GM06990 (cell line): ENCODE data around the gene ZBTB4.

Source experiments
- DNase-seq: peaks from one replicate; pipeline ENCODE4 v3.0.0-alpha.2; 2011; ENCODE audit not compliant: insufficient read length; ENCODE audit errors: extremely low read depth
- H3K27me3 ChIP-seq: replicated peaks from 2 replicates; pipeline ENCODE4 v1.6.0; 2011; ENCODE audit warnings: low read length; ENCODE audit not compliant: control insufficient read depth, insufficient read depth
- H3K36me3 ChIP-seq: 2 replicates; pipeline ENCODE4 v1.5.1; 2011; ENCODE audit warnings: low read length; ENCODE audit not compliant: control insufficient read depth, insufficient read depth
- H3K4me3 ChIP-seq: replicated peaks from 2 replicates; pipeline ENCODE4 v1.5.1; 2011; ENCODE audit warnings: low read depth, mild to moderate bottlenecking, control low read depth, low read length
- TF ChIP-seq, protein P1 (sequence below): IDR thresholded peaks from 2 replicates; pipeline ENCODE4 v1.5.1; 2011; ENCODE audit warnings: low read length, control low read depth, mild to moderate bottlenecking, inconsistent platforms; ENCODE audit not compliant: insufficient read depth, poor library complexity, severe bottlenecking

ZBTB4 gene

DNA sequence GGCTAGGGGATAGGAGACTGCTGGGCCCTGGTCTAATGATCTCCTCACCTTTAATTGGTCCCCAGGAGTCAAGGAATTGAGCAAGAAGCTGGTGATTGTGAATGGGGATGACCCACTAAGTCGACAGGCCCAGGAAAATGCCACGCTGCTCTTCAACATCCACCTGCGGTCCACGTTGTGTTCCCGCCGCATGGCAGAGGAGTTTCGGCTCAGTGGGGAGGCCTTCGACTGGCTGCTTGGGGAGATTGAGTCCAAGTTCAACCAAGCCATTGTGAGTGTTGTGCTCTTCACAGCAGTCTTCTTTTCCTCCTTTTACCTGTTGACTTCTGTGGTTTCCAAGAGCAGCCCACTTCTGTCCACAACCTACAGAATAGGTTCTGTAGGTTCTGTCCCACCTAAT lies 24.1 kb upstream of the ZBTB4 start:
- Histone ChIP-seq H3K27me3 (no peaks in the 10 kb centered on the region), H3K4me3 (no peak overlapping the region), H3K36me3 (peaks cover 46% of the 10 kb centered on the region)
- DNase-seq: no peak
- TF ChIP-seq, protein P1, sequence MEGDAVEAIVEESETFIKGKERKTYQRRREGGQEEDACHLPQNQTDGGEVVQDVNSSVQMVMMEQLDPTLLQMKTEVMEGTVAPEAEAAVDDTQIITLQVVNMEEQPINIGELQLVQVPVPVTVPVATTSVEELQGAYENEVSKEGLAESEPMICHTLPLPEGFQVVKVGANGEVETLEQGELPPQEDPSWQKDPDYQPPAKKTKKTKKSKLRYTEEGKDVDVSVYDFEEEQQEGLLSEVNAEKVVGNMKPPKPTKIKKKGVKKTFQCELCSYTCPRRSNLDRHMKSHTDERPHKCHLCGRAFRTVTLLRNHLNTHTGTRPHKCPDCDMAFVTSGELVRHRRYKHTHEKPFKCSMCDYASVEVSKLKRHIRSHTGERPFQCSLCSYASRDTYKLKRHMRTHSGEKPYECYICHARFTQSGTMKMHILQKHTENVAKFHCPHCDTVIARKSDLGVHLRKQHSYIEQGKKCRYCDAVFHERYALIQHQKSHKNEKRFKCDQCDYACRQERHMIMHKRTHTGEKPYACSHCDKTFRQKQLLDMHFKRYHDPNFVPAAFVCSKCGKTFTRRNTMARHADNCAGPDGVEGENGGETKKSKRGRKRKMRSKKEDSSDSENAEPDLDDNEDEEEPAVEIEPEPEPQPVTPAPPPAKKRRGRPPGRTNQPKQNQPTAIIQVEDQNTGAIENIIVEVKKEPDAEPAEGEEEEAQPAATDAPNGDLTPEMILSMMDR: no peak

DNA sequence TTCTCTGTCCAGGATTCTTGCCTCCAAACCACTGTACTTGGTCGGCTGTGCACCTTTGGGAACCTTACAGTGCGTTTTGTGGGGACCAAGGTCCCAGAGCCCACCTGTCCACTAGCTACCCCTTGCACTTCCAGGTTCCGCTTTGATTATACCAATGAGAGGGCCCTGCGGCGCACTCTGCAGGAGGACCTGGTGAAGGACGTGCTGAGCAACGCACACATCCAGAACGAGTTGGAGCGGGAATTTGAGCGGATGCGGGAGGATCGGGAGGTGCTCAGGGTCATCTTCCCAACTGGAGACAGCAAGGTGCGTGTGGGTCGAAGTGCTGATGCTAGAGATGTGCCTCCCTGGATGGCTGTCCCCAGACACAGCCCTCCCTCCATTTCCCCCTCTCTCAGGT lies 23.6 kb upstream of the ZBTB4 start:
- DNase-seq: no peak
- no peaks in the 10 kb centered on the region for H3K27me3 ChIP-seq
- peaks cover 44% of the 10 kb centered on the region for H3K36me3 ChIP-seq
- no peak overlapping the region for H3K4me3 ChIP-seq
- TF ChIP-seq, protein P1: peak; percentile 22

DNA sequence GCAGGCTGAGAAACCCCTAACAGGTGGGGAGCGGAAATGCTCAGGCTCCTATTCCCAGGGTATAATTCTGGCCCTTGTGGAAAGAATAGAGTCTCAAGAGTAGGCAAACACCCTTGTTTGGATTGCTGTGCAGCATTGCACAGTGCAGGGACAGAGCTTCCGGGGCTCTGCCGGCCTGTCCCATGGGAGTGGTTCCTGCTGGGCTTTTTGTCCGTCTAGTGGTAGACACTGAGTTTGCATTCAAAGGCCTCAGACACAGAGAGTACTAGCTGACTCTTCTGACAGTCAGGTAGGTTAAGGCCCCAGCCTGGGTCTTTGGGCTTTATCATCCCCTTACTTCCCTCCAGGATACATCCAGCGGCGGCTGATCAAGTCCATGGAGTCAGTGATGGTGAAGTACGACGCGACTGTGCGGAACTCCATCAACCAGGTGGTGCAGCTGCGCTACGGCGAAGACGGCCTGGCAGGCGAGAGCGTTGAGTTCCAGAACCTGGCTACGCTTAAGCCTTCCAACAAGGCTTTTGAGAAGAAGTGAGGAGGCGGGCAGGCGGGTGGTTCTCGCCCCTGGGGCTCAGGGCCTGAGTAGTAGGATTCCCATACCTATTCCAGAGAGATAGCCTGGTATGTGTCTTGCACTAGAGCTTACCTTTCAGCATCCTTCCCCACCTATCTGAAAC lies 22.9 kb upstream of the ZBTB4 start:
- H3K36me3 ChIP-seq: peaks cover 50% of the 10 kb centered on the region
- TF ChIP-seq, protein P1: no peak

DNA sequence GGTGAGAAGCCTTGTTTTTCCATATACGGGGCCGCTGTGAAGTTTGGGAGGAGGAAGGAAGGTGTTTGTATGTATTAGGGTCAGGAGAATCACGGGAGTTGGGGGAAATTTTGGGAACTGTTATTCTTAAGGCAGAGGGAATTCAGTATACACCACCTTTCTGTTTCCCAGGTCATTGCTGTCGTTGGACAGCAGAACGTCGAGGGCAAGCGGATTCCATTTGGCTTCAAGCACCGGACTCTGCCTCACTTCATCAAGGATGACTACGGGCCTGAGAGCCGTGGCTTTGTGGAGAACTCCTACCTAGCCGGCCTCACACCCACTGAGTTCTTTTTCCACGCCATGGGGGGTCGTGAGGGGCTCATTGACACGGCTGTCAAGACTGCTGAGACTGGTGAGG lies 22.3 kb upstream of the ZBTB4 start:
- Histone ChIP-seq H3K27me3 (no peaks in the 10 kb centered on the region), H3K4me3 (no peak overlapping the region), H3K36me3 (peaks cover 54% of the 10 kb centered on the region)
- TF ChIP-seq, protein P1: no peak
- no peak for DNase-seq

More for the DNA sequence above, 22.9 kb upstream of the ZBTB4 start:
- no peak overlapping the region for H3K4me3 ChIP-seq
- no peak for DNase-seq
- no peaks in the 10 kb centered on the region for H3K27me3 ChIP-seq

DNA sequence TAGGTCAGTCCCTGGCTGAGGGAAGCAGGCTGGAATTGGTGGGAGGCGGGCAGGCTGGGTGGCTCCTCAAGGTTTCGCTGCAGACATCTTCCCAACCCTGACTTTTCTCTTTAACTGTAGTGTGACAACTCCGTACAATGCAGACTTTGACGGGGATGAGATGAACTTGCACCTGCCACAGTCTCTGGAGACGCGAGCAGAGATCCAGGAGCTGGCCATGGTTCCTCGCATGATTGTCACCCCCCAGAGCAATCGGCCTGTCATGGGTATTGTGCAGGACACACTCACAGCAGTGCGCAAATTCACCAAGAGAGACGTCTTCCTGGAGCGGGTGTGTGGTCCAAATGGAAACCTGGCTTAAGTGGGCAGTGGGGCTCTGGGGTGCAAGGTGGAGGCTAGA lies 19.7 kb upstream of the ZBTB4 start:
- no peaks in the 10 kb centered on the region for H3K27me3 ChIP-seq
- peaks cover 67% of the 10 kb centered on the region for H3K36me3 ChIP-seq
- no peak overlapping the region for H3K4me3 ChIP-seq
- DNase-seq: no peak
- TF ChIP-seq, protein P1: no peak

DNA sequence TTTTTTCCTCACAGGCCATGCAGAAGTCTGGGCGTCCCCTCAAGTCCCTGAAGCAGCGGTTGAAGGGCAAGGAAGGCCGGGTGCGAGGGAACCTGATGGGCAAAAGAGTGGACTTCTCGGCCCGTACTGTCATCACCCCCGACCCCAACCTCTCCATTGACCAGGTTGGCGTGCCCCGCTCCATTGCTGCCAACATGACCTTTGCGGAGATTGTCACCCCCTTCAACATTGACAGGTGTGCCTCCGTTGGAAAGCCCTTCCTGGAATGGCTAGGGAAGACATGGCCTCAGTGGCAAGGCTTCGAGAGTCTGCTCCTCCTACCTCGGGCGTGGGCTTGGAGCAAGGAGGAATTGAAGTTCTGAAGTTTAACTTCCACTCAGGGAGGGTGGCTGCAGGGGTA lies 18.2 kb upstream of the ZBTB4 start:
- H3K4me3 ChIP-seq: no peak overlapping the region
- DNase-seq: no peak
- H3K27me3 ChIP-seq: no peaks in the 10 kb centered on the region
- H3K36me3 ChIP-seq: peaks cover 57% of the 10 kb centered on the region
- TF ChIP-seq, protein P1: no peak
